Epithelial cell of proximal tubule (primary cell): ENCODE results near the gene AKAP5. TPM values are rescaled to one million over a fixed set of nuclear protein-coding genes. Genes with fewer than 3 reads are reported as not detected.

Experiments
- DNase-seq: peaks from one replicate; pipeline ENCODE4 v3.0.0-alpha.2; 2011; ENCODE audit warnings: low read depth
- H3K4me3 ChIP-seq: 2 replicates; pipeline ENCODE4 v1.5.1; 2011; ENCODE audit warnings: low read depth, mild to moderate bottlenecking, low read length
- CTCF ChIP-seq: conservative IDR thresholded peaks from 2 replicates; pipeline ENCODE4 v1.5.1; 2012; ENCODE audit warnings: low read depth, mild to moderate bottlenecking, low read length
- total RNA-seq: library from RNA; depleted of rRNA; stranded (reverse); fragments of >200 nt; gene quantifications from 2 replicates; pipeline ENCODE4 v1.2.3, GENCODE V29; 2015

Gene AKAP5
- total RNA-seq, 1 donor from 2014 or later, result 0.69 TPM

- H3K4me3 ChIP-seq, result no peak overlapping the region
- DNase-seq, result no peak
- TF ChIP-seq CTCF, result peak; percentile 36
Observed at GRCh38 chr14:64478634-64479250, 13.4 kb downstream of the AKAP5 start.

GRCh38 chr14:64488590-64489099 is 23.3 kb downstream of the AKAP5 start:
- H3K4me3 ChIP-seq, result no peak overlapping the region
- TF ChIP-seq CTCF, result no peak
- no peak for DNase-seq

- no peak overlapping the region for H3K4me3 ChIP-seq
- no peak for DNase-seq
- TF ChIP-seq CTCF, result no peak
Observed at GRCh38 chr14:64491637-64492036, 26.3 kb downstream of the AKAP5 start.

- no peak overlapping the region for H3K4me3 ChIP-seq
- TF ChIP-seq CTCF, result no peak
- no peak for DNase-seq
Observed at GRCh38 chr14:64493455-64493854, 28.2 kb downstream of the AKAP5 start.

- TF ChIP-seq CTCF, result no peak
- DNase-seq, result no peak
- H3K4me3 ChIP-seq, result no peak overlapping the region
Observed at GRCh38 chr14:64495252-64495651, 30.0 kb downstream of the AKAP5 start.

GRCh38 chr14:64496764-64497163 is 31.5 kb downstream of the AKAP5 start:
- DNase-seq, result no peak
- TF ChIP-seq CTCF, result no peak
- no peak overlapping the region for H3K4me3 ChIP-seq

GRCh38 chr14:64500088-64500487 is 34.8 kb downstream of the AKAP5 start:
- H3K4me3 ChIP-seq, result no peak overlapping the region
- TF ChIP-seq CTCF, result no peak
- DNase-seq, result no peak
